ENCODE measurements around the gene DNPH1. TPM values are rescaled to one million over a fixed set of nuclear protein-coding genes. Genes with fewer than 3 reads are reported as not detected.

The DNPH1 gene
- total and polyA plus RNA-seq, 8 donors, result 42.9 to 158 (median 109) TPM; not detected in 1

DNA sequence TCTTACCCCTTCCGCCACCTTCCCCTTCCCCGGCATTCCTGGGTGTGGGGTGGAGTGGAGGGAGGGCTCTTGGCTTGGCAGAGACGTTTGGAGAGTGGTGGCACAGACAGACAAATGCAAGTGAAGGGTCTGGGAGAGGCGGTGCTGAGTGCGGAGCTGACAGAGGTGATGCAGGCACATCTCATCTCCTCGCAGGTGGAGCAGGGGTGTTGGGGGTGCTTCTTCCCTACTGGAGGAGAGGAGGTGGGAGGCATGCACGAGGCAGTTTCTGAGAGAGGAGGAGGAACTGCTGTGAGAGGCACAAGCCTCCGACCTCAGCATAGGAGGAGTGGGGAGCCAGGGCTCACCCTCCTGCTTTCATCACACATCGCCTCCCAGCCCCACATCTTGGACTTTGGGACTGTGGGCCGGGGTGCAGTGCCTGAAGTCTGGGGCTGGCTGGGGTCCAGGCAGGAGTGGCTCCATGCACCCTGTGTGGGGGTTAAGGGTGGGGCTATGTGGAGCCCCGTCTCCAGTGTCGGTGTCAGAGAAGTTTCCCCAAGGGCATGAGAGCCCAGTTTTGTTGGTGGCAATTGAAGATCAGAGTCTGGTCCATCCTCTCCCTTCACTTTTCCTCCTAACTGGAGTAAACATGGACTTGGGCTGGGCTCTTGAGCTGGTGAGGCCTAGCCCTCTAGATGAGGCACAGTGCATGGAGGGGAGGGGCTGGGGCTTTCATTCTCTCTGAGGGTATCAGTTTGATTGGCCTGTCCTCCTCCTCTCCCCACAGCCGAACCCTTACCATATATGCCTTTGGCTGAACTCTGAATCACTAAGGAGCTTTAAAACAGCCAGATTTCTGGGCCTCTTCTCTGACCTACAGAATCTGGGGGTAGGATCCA, 48.6 kb upstream of the DNPH1 start:
- intact Hi-C loops (cut with DNase I; ENCODE audit: low total_unique reads), result loop anchor here (10.0 kb wide), 1 partner anchor 57 kb away; no protein-coding TSS in a partner anchor
- peak in 1 of 2 donors; percentile 71 for DNase-seq
- no peaks in the 10 kb centered on the region for H3K9me3 ChIP-seq
- peaks cover 0 to 67% (median 15%) of the 10 kb centered on the region in 3 donors for H3K27me3 ChIP-seq
- 59 to 65% (median 64%) methylated on average over 12 to 13 of the region's 13 CpGs for WGBS, 5 donors
- no peak overlapping the region for H3K27ac ChIP-seq
- TF ChIP-seq CTCF (IDR thresholded peaks at IDR 0.05), result no peak
- no peaks in the 10 kb centered on the region for H3K36me3 ChIP-seq
- peaks cover 16 to 29% (median 20%) of the 10 kb centered on the region in 4 donors for H3K4me1 ChIP-seq
- H3K4me3 ChIP-seq, result no peak overlapping the region

DNA sequence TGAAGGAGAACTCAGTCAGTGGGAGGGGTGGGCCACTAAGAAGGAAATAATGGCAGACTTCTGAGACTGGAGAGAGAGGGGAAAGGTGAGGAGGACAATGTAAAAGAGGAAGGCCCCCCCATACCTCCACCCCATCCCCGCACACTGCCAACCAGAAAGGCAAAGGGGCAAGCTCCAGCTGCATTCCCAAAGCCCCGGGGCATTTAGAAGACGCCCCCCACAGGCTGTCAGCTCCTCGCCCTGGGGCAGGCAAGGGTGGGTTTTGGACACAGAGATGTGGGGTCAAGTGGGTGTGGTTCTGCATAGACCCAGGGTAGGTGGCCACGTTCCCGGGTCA, 48.0 kb upstream of the DNPH1 start:
- peaks cover 16 to 29% (median 20%) of the 10 kb centered on the region in 4 donors for H3K4me1 ChIP-seq
- no peaks in the 10 kb centered on the region for H3K36me3 ChIP-seq
- H3K27ac ChIP-seq, result no peak overlapping the region
- no peaks in the 10 kb centered on the region for H3K9me3 ChIP-seq
- 83 to 95% (median 91%) methylated on average over 4 to 6 of the region's 6 CpGs for WGBS, 5 donors
- TF ChIP-seq POLR2AphosphoS5 (IDR thresholded peaks at IDR 0.05) (no peak), CTCF (IDR thresholded peaks at IDR 0.05) (no peak), POLR2A (IDR thresholded peaks at IDR 0.05) (no peak), EP300 (IDR thresholded peaks at IDR 0.05) (no peak)
- H3K4me3 ChIP-seq, result no peak overlapping the region
- peaks cover 0 to 61% (median 15%) of the 10 kb centered on the region in 3 donors for H3K27me3 ChIP-seq
- DNase-seq, result no peak
- intact Hi-C loops (cut with DNase I; ENCODE audit: low total_unique reads), result loop anchor here (10.0 kb wide), 1 partner anchor 58 kb away; no protein-coding TSS in a partner anchor

GRCh38 chr6:43276577-43277305, 47.5 kb upstream of the DNPH1 start:
- Histone ChIP-seq H3K27ac (no peak overlapping the region), H3K9me3 (no peaks in the 10 kb centered on the region), H3K4me1 (peaks cover 16 to 29% (median 20%) of the 10 kb centered on the region in 4 donors), H3K36me3 (no peaks in the 10 kb centered on the region), H3K4me3 (peak overlapping the region in 2 of 4 donors; percentile 47 to 59), H3K27me3 (peaks cover 0 to 56% (median 15%) of the 10 kb centered on the region in 3 donors)
- 72 to 83% (median 75%) methylated on average over 9 to 11 of the region's 11 CpGs for WGBS, 5 donors
- intact Hi-C loops (cut with DNase I; ENCODE audit: low total_unique reads), result loop anchor here (10.0 kb wide), 1 partner anchor 58 kb away; no protein-coding TSS in a partner anchor
- DNase-seq, result peak in 1 of 2 donors; percentile 68
- TF ChIP-seq POLR2AphosphoS5 (IDR thresholded peaks at IDR 0.05), result no peak
- no peak for TF ChIP-seq EP300 (IDR thresholded peaks at IDR 0.05)
- TF ChIP-seq CTCF (IDR thresholded peaks at IDR 0.05), result no peak
- no peak for TF ChIP-seq POLR2A (IDR thresholded peaks at IDR 0.05)

GRCh38 chr6:43275801-43276576, 46.7 kb upstream of the DNPH1 start:
- no peaks in the 10 kb centered on the region for H3K36me3 ChIP-seq
- H3K9me3 ChIP-seq, result no peaks in the 10 kb centered on the region
- WGBS, 5 donors, result 25 to 43% (median 35%) methylated on average over 63 to 64 of the region's 64 CpGs
- peaks cover 16 to 29% (median 20%) of the 10 kb centered on the region in 4 donors for H3K4me1 ChIP-seq
- no peak for TF ChIP-seq CTCF (IDR thresholded peaks at IDR 0.05)
- TF ChIP-seq POLR2AphosphoS5 (IDR thresholded peaks at IDR 0.05), result no peak
- TF ChIP-seq POLR2A (IDR thresholded peaks at IDR 0.05), result no peak
- no peak for TF ChIP-seq EP300 (IDR thresholded peaks at IDR 0.05)
- DNase-seq, result peak in 1 of 2 donors; percentile 63
- H3K27ac ChIP-seq, result no peak overlapping the region
- peak overlapping the region; percentile 46 to 59 (median 47) for H3K4me3 ChIP-seq
- intact Hi-C loops (cut with DNase I; ENCODE audit: low total_unique reads), result loop anchor here (10.0 kb wide), 1 partner anchor 59 kb away; no protein-coding TSS in a partner anchor
- peaks cover 0 to 56% (median 15%) of the 10 kb centered on the region in 3 donors for H3K27me3 ChIP-seq
